DND-41 (cell line): ENCODE measurements around the gene GPC6.

Experiments used
- ATAC-seq: fragments of 200-7000 bp; cut with Tn5 transposase; 3 replicates; pipeline ENCODE4 v1.9.1; 2021; ENCODE audit warnings: low read depth; ENCODE audit not compliant: insufficient read depth
- DNase-seq: peaks from one replicate; pipeline ENCODE4 v3.0.0-alpha.2; 2020
- H2AFZ ChIP-seq: 2 replicates; pipeline ENCODE4 v1.6.0; 2012; ENCODE audit warnings: low read depth, low read length
- H3K27ac ChIP-seq: 2 replicates; pipeline ENCODE4 v1.5.1; 2012; ENCODE audit warnings: low read length, inconsistent platforms
- H3K27me3 ChIP-seq: fragments of 200-600 bp; sonication (generic); 2 replicates; pipeline ENCODE4 v1.6.0; 2012; ENCODE audit warnings: low read length, mild to moderate bottlenecking, inconsistent platforms; ENCODE audit not compliant: insufficient read depth, poor library complexity
- H3K36me3 ChIP-seq: 2 replicates; pipeline ENCODE4 v1.5.1; 2012; ENCODE audit warnings: low read length, inconsistent platforms; ENCODE audit not compliant: insufficient read depth
- H3K4me1 ChIP-seq: 2 replicates; pipeline ENCODE4 v1.5.1; 2012; ENCODE audit warnings: mild to moderate bottlenecking, low read length; ENCODE audit not compliant: insufficient read depth
- H3K4me2 ChIP-seq: 2 replicates; pipeline ENCODE4 v1.6.0; 2012; ENCODE audit warnings: mild to moderate bottlenecking, moderate library complexity, low read length, inconsistent platforms; ENCODE audit not compliant: insufficient read depth
- H3K4me3 ChIP-seq, 2 experiments: fragments of 200-600 bp in 1 of 2; shearing (Covaris generic) in 1 of 2; 2 replicates each; pipeline ENCODE4 v1.5.1; 2012 to 2016; ENCODE audit warnings: inconsistent platforms in 2 of 2, low read length in 2 of 2, mild to moderate bottlenecking in 2 of 2, low read depth in 1 of 2, moderate library complexity in 1 of 2
- H3K79me2 ChIP-seq: 2 replicates; pipeline ENCODE4 v1.6.0; 2012; ENCODE audit warnings: low read length, inconsistent platforms; ENCODE audit not compliant: insufficient read depth
- H3K9ac ChIP-seq: 2 replicates; pipeline ENCODE4 v1.6.0; 2012; ENCODE audit warnings: low read depth, mild to moderate bottlenecking, inconsistent platforms, low read length, moderate library complexity
- H3K9me3 ChIP-seq: 2 replicates; pipeline ENCODE4 v1.5.1; 2012; ENCODE audit warnings: low read length, moderate library complexity, mild to moderate bottlenecking, inconsistent platforms; ENCODE audit not compliant: insufficient read depth, severe bottlenecking
- H4K20me1 ChIP-seq: 2 replicates; pipeline ENCODE4 v1.6.0; 2012; ENCODE audit warnings: low read length; ENCODE audit not compliant: insufficient read depth
- CTCF ChIP-seq: IDR thresholded peaks from 2 replicates; pipeline ENCODE4 v1.5.1; 2012; ENCODE audit warnings: borderline replicate concordance, low read length, moderate library complexity, mild to moderate bottlenecking; ENCODE audit not compliant: poor library complexity, severe bottlenecking; ENCODE audit errors: extremely low read depth
- EZH2 ChIP-seq: IDR thresholded peaks from 3 replicates; pipeline ENCODE4 v1.6.1; 2012; ENCODE audit warnings: borderline replicate concordance, low read depth, mild to moderate bottlenecking, moderate library complexity, low read length, inconsistent platforms; ENCODE audit not compliant: severe bottlenecking

GPC6 gene

GRCh38 chr13:94382517-94382916, 1155.9 kb downstream of the GPC6 start:
- Histone ChIP-seq H3K9ac (no peak overlapping the region), H3K4me1 (no peaks in the 10 kb centered on the region), H3K27ac (no peak overlapping the region), H3K4me2 (no peak overlapping the region), H3K27me3 (peaks cover 4% of the 10 kb centered on the region), H4K20me1 (no peaks in the 10 kb centered on the region), H3K36me3 (no peaks in the 10 kb centered on the region), H2AFZ (no peak overlapping the region), H3K79me2 (no peaks in the 10 kb centered on the region), H3K9me3 (no peaks in the 10 kb centered on the region), H3K4me3 (no peak overlapping the region)
- TF ChIP-seq EZH2 (no peak), CTCF (no peak)
- DNase-seq: no peak
- ATAC-seq: no peak

- Histone ChIP-seq H3K27me3 (peaks cover 4% of the 10 kb centered on the region), H3K36me3 (no peaks in the 10 kb centered on the region), H3K27ac (no peak overlapping the region), H2AFZ (no peak overlapping the region), H3K4me2 (no peak overlapping the region), H3K9ac (no peak overlapping the region), H3K79me2 (no peaks in the 10 kb centered on the region), H3K9me3 (no peaks in the 10 kb centered on the region), H4K20me1 (no peaks in the 10 kb centered on the region), H3K4me1 (no peaks in the 10 kb centered on the region), H3K4me3 (no peak overlapping the region)
- DNase-seq (no peak), ATAC-seq (no peak)
- no peak for TF ChIP-seq EZH2
- TF ChIP-seq CTCF: no peak
Observed at GRCh38 chr13:94382960-94383359, 1156.4 kb downstream of the GPC6 start.

GRCh38 chr13:94384231-94384905, 1157.8 kb downstream of the GPC6 start:
- no peak overlapping the region for H2AFZ ChIP-seq
- peaks cover 4% of the 10 kb centered on the region for H3K27me3 ChIP-seq
- TF ChIP-seq CTCF: no peak
- no peak for TF ChIP-seq EZH2
- H3K4me3 ChIP-seq: no peak overlapping the region
- H3K79me2 ChIP-seq: no peaks in the 10 kb centered on the region
- H3K9ac ChIP-seq: no peak overlapping the region
- H3K4me1 ChIP-seq: no peaks in the 10 kb centered on the region
- no peaks in the 10 kb centered on the region for H4K20me1 ChIP-seq
- no peaks in the 10 kb centered on the region for H3K9me3 ChIP-seq
- no peak overlapping the region for H3K4me2 ChIP-seq
- H3K27ac ChIP-seq: no peak overlapping the region
- DNase-seq (no peak), ATAC-seq (no peak)
- H3K36me3 ChIP-seq: no peaks in the 10 kb centered on the region
